Activated CD4-positive, alpha-beta memory T cell treated with anti-CD3 and anti-CD28 coated beads for 36 hours (primary cell): ENCODE results near the gene SGPP1. TPM values are rescaled to one million over a fixed set of nuclear protein-coding genes. Genes with fewer than 3 reads are reported as not detected.
"Not testable (repeated sequence)": the region's sequence is repeated elsewhere in the genome, so short reads cannot be mapped to it uniquely, and the experiment has no call there.

Source experiments
- CTCF ChIA-PET: fragments of 350-600 bp; sonication (Branson Sonifier 250); formaldehyde crosslinking; loops from one replicate; lab custom pipeline; 2021; ENCODE audit warnings: antibody characterized with exemption, inconsistent platforms; lab: Charles Lee
- POLR2A ChIA-PET: fragments of 350-600 bp; sonication (Branson Sonifier 250); formaldehyde crosslinking; loops from one replicate; lab custom pipeline; 2021; ENCODE audit warnings: antibody characterized with exemption; lab: Charles Lee
- DNase-seq: peaks from one replicate; pipeline ENCODE4 v3.0.0-alpha.2; 2020
- H3K27ac Mint-ChIP-seq: one replicate; pipeline ENCODE4 v1.8.0; 2021; ENCODE audit warnings: mixed read lengths
- H3K27me3 Mint-ChIP-seq: one replicate; pipeline ENCODE4 v1.8.0; 2021; ENCODE audit warnings: mixed read lengths
- H3K36me3 Mint-ChIP-seq: one replicate; pipeline ENCODE4 v1.8.0; 2021; ENCODE audit warnings: mixed read lengths
- H3K4me1 Mint-ChIP-seq: one replicate; pipeline ENCODE4 v1.8.0; 2021; ENCODE audit warnings: low read depth, mixed read lengths
- H3K4me3 Mint-ChIP-seq: one replicate; pipeline ENCODE4 v1.8.0; 2021; ENCODE audit warnings: mild to moderate bottlenecking, mixed read lengths
- H3K9me3 Mint-ChIP-seq: one replicate; pipeline ENCODE4 v1.8.0; 2021; ENCODE audit warnings: mixed read lengths
- intact Hi-C: fragments of 100-400 bp; cut with micrococcal nuclease; formaldehyde crosslinking; loops from one replicate; pipeline ENCODE4 v1.15.1; 2023
- total RNA-seq, 2 experiments: library from RNA; stranded (reverse); gene quantifications; one replicate each; pipeline ENCODE4 v1.2.3, GENCODE V29; 2021

The SGPP1 gene
- total RNA-seq, 2 experiments from 2014 or later, result 10.5 to 11.3 TPM

DNA sequence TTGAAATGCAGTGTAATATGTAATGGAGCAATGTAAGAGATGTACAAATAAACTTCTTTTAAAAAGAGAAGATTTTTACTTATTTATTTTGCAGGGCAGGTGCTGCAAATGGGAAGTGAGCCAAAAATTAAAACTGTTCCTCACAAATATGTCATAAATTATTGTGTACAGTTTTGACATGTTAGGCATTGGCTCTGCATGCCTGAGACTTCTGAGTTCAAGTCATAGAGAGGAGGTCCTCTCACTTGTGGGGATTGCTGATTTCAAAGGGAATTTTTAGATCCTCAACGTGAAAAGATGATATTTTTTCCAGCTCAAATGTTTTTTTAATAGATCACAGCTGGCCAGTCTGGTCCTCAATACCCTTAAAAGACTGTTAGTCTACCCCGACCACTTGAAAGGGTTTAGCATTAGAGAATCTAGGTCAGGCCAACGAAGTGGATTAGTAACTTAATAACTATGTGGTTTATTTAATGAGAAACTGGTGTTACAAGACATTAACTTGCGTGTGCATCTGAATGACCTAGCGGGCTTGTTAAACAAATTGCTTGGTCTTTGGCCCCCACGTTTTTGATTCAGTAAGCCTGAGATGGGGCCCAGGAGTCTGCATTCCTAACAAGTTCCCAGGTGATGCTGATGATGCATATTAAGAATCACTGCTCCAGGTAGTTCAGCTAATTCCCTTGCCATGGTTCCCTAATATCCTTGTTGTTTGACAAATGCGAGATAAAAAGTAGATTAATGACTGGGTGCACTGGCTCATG is 55.3 kb downstream of the SGPP1 start:
- Mint-ChIP-seq H3K36me3 (no peaks in the 10 kb centered on the region), H3K27ac (no peak overlapping the region), H3K4me3 (no peak overlapping the region), H3K9me3 (no peaks in the 10 kb centered on the region), H3K4me1 (no peaks in the 10 kb centered on the region), H3K27me3 (no peaks in the 10 kb centered on the region)
- CTCF ChIA-PET, result no interaction called here
- DNase-seq, result no peak
- POLR2A ChIA-PET, result no interaction called here
- intact Hi-C loops, result no loop called here

- DNase-seq, result no peak
- H3K4me3 Mint-ChIP-seq, result no peak overlapping the region
- intact Hi-C loops, result no loop called here
- H3K27ac Mint-ChIP-seq, result no peak overlapping the region
- ChIA-PET POLR2A (interaction anchor here (0.6 kb wide), 1 partner anchor 120 kb away, joined by 3 read pairs; no protein-coding TSS in a partner anchor), CTCF (no interaction called here)
- no peaks in the 10 kb centered on the region for H3K27me3 Mint-ChIP-seq
- H3K4me1 Mint-ChIP-seq, result no peaks in the 10 kb centered on the region
- H3K9me3 Mint-ChIP-seq, result no peaks in the 10 kb centered on the region
- H3K36me3 Mint-ChIP-seq, result no peaks in the 10 kb centered on the region
Observed at GRCh38 chr14:63671987-63672386, 55.9 kb downstream of the SGPP1 start.

DNA sequence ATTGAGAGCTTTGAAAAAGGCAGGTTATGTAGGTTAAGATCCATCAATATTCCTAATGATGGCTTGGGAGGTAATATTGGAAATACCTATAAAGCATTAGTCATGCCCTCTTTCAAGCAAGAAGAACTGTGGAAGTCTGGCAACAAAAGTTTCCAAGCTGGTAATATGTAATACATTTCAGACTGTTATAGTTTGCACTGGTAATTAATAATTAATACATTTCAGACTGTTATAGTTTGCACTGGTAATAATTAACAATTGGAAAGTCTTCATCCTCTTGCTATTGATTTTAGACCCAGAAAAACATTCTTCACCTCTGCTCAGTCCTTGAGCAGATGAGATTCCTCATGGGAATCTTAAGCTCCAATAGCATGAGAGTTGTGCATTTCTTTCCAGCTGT is 57.2 kb downstream of the SGPP1 start:
- Mint-ChIP-seq H3K27me3 (no peaks in the 10 kb centered on the region), H3K36me3 (no peaks in the 10 kb centered on the region), H3K4me1 (no peaks in the 10 kb centered on the region), H3K9me3 (no peaks in the 10 kb centered on the region), H3K27ac (no peak overlapping the region), H3K4me3 (no peak overlapping the region)
- DNase-seq, result no peak
- CTCF ChIA-PET, result interaction anchor here (0.7 kb wide), 1 partner anchor 100 kb away, joined by 3 read pairs; no protein-coding TSS in a partner anchor
- intact Hi-C loops, result no loop called here
- POLR2A ChIA-PET, result no interaction called here

GRCh38 chr14:63666335-63666734 is 61.5 kb downstream of the SGPP1 start:
- H3K4me3 Mint-ChIP-seq, result no peak overlapping the region
- DNase-seq, result no peak
- intact Hi-C loops, result no loop called here
- H3K27me3 Mint-ChIP-seq, result no peaks in the 10 kb centered on the region
- H3K36me3 Mint-ChIP-seq, result no peaks in the 10 kb centered on the region
- no peak overlapping the region for H3K27ac Mint-ChIP-seq
- ChIA-PET CTCF (no interaction called here), POLR2A (no interaction called here)
- H3K4me1 Mint-ChIP-seq, result no peaks in the 10 kb centered on the region
- H3K9me3 Mint-ChIP-seq, result no peaks in the 10 kb centered on the region

- Mint-ChIP-seq H3K27me3 (no peaks in the 10 kb centered on the region), H3K4me3 (no peak overlapping the region), H3K4me1 (no peaks in the 10 kb centered on the region), H3K9me3 (no peaks in the 10 kb centered on the region), H3K27ac (no peak overlapping the region), H3K36me3 (peaks cover 6% of the 10 kb centered on the region)
- DNase-seq, result no peak
- ChIA-PET POLR2A (no interaction called here), CTCF (interaction anchor here (0.8 kb wide), 1 partner anchor 275 kb away, joined by 4 read pairs; no protein-coding TSS in a partner anchor)
- intact Hi-C loops, result no loop called here
Observed at GRCh38 chr14:63663428-63664341, 64.2 kb downstream of the SGPP1 start.

DNA sequence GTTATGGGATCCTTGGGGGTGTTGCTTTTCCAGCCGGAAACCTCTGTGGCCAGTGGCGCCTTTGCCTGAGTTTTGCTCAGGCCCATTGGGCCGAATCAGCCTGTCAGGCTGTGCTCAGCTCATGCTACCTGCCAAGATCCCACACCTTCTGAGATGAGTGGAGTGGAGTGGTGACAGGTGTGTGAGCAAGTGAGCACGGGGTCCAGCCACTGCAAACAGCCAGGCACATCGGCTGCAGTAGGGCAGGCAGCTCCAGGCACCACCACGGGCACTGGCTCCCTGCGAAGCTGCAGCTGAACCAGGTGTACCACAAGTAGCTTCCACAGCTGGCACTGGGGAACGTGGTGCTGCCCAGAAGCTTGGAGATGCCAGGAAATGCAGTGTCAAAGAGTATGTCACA is 65.1 kb downstream of the SGPP1 start:
- H3K27ac Mint-ChIP-seq, result no peak overlapping the region
- no peak for DNase-seq
- ChIA-PET POLR2A (no interaction called here), CTCF (no interaction called here)
- H3K36me3 Mint-ChIP-seq, result peaks cover 6% of the 10 kb centered on the region
- H3K27me3 Mint-ChIP-seq, result no peaks in the 10 kb centered on the region
- H3K4me1 Mint-ChIP-seq, result no peaks in the 10 kb centered on the region
- intact Hi-C loops, result no loop called here
- no peaks in the 10 kb centered on the region for H3K9me3 Mint-ChIP-seq
- H3K4me3 Mint-ChIP-seq, result no peak overlapping the region

- H3K27me3 Mint-ChIP-seq, H3K4me3 Mint-ChIP-seq, CTCF ChIA-PET, H3K4me1 Mint-ChIP-seq, POLR2A ChIA-PET, DNase-seq, H3K36me3 Mint-ChIP-seq, intact Hi-C loops, H3K27ac Mint-ChIP-seq, H3K9me3 Mint-ChIP-seq: not testable (repeated sequence)
Observed at GRCh38 chr14:63661881-63662280, 66.0 kb downstream of the SGPP1 start.

- DNase-seq, result no peak
- no peak overlapping the region for H3K27ac Mint-ChIP-seq
- intact Hi-C loops, result no loop called here
- no peaks in the 10 kb centered on the region for H3K4me1 Mint-ChIP-seq
- H3K36me3 Mint-ChIP-seq, result peaks cover 6% of the 10 kb centered on the region
- POLR2A ChIA-PET, result no interaction called here
- H3K4me3 Mint-ChIP-seq, result no peak overlapping the region
- no peaks in the 10 kb centered on the region for H3K27me3 Mint-ChIP-seq
- H3K9me3 Mint-ChIP-seq, result no peaks in the 10 kb centered on the region
- CTCF ChIA-PET, result no interaction called here
Observed at GRCh38 chr14:63659726-63660125, 68.1 kb downstream of the SGPP1 start.

GRCh38 chr14:63656194-63656593 is 71.7 kb downstream of the SGPP1 start:
- H3K27ac Mint-ChIP-seq, result no peak overlapping the region
- H3K36me3 Mint-ChIP-seq, result peaks cover 6% of the 10 kb centered on the region
- CTCF ChIA-PET, result no interaction called here
- intact Hi-C loops, result no loop called here
- POLR2A ChIA-PET, result no interaction called here
- no peak overlapping the region for H3K4me3 Mint-ChIP-seq
- DNase-seq, result no peak
- peaks cover 11% of the 10 kb centered on the region for H3K4me1 Mint-ChIP-seq
- H3K9me3 Mint-ChIP-seq, result no peaks in the 10 kb centered on the region
- H3K27me3 Mint-ChIP-seq, result no peaks in the 10 kb centered on the region

DNA sequence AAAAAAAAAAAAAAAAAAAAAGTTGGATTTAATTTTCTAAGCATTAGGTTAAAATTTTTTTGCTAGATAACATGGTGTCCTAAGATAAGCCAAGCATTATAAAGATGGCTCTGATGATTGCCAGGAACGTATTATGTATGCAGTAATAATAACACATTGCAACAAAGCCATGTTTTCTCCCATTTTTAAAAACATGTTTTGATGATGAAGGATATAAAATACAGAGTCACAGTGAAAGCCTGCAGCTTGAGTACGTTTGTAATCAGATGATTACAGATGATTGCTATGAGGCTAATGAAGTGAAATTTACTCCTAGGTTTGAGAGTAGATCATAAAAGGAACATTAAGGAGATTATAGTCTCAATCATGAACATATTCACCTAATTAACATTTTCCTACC is 72.9 kb downstream of the SGPP1 start:
- no peak for DNase-seq
- ChIA-PET CTCF (interaction anchor here (0.6 to 0.7 kb wide), 2 partner anchors 16 to 374 kb away, joined by 3 to 5 read pairs; no protein-coding TSS in a partner anchor), POLR2A (interaction anchor here (0.6 kb wide), 1 partner anchor 190 kb away, joined by 5 read pairs; no protein-coding TSS in a partner anchor)
- Mint-ChIP-seq H3K9me3 (no peaks in the 10 kb centered on the region), H3K36me3 (peaks cover 6% of the 10 kb centered on the region), H3K4me1 (peaks cover 21% of the 10 kb centered on the region), H3K27ac (no peak overlapping the region), H3K4me3 (no peak overlapping the region), H3K27me3 (no peaks in the 10 kb centered on the region)
- intact Hi-C loops, result no loop called here

- Mint-ChIP-seq H3K27ac (no peak overlapping the region), H3K27me3 (no peaks in the 10 kb centered on the region), H3K4me3 (no peak overlapping the region), H3K36me3 (peaks cover under 1% of the 10 kb centered on the region), H3K4me1 (peaks cover 26% of the 10 kb centered on the region), H3K9me3 (no peaks in the 10 kb centered on the region)
- intact Hi-C loops, result no loop called here
- CTCF ChIA-PET, result interaction anchor here (0.6 kb wide), 1 partner anchor 15 kb away, joined by 5 read pairs; no protein-coding TSS in a partner anchor
- POLR2A ChIA-PET, result no interaction called here
- no peak for DNase-seq
Observed at GRCh38 chr14:63654346-63654745, 73.5 kb downstream of the SGPP1 start.

- H3K9me3 Mint-ChIP-seq, result no peaks in the 10 kb centered on the region
- H3K36me3 Mint-ChIP-seq, result no peaks in the 10 kb centered on the region
- ChIA-PET CTCF (interaction anchor here (0.9 to 1.0 kb wide), 3 partner anchors 11 to 118 kb away, joined by 3 to 4 read pairs (median 3); partner anchors contain the start of gene WDR89), POLR2A (interaction anchor here (3.2 kb wide), 1 partner anchor 10 kb away, joined by 13 read pairs; the partner anchor contains the start of gene WDR89)
- H3K27me3 Mint-ChIP-seq, result no peaks in the 10 kb centered on the region
- peaks cover 33% of the 10 kb centered on the region for H3K4me1 Mint-ChIP-seq
- intact Hi-C loops, result no loop called here
- peak overlapping the region; percentile 69 for H3K27ac Mint-ChIP-seq
- no peak overlapping the region for H3K4me3 Mint-ChIP-seq
- peak; percentile 66 for DNase-seq
Observed at GRCh38 chr14:63652406-63652805, 75.5 kb downstream of the SGPP1 start.
